HepG2 (cell line): Measurements from ENCODE around the gene CYP26B1.

Experiments used
- CBFB ChIP-seq: sonication (generic); formaldehyde crosslinking; IDR thresholded peaks from 2 replicates; pipeline ENCODE4 v1.4.0; 2020; ENCODE audit warnings: missing genetic modification reagents
- ETS1 ChIP-seq: sonication (generic); formaldehyde crosslinking; IDR thresholded peaks from 2 replicates; pipeline ENCODE4 v1.4.0; 2020; ENCODE audit warnings: missing genetic modification reagents
- HOXA7 ChIP-seq: sonication (generic); formaldehyde crosslinking; IDR thresholded peaks from 2 replicates; pipeline ENCODE4 v1.8.1; 2022; ENCODE audit warnings: mild to moderate bottlenecking, missing genetic modification reagents, moderate library complexity
- MAFK ChIP-seq, 2 experiments: IDR thresholded peaks in 1 of 2; conservative IDR thresholded peaks in 1 of 2; 2 replicates each; pipeline ENCODE4 v1.6.1; 2011; ENCODE audit warnings: improper control_type of control experiment in 2 of 2, low read length in 2 of 2
- RAD21 ChIP-seq: fragments of 450-650 bp; formaldehyde crosslinking; IDR thresholded peaks from 2 replicates; pipeline ENCODE4 v1.5.0; 2020; ENCODE audit warnings: mild to moderate bottlenecking

- TF ChIP-seq HOXA7 (CRISPR knock-in tag), result no peak
- TF ChIP-seq ETS1 (CRISPR knock-in tag), result no peak
- peak; percentile 72 for TF ChIP-seq RAD21 (CRISPR knock-in tag)
- no peak for TF ChIP-seq MAFK (conservative IDR thresholded peaks at IDR 0.05 in 1 of 2, IDR thresholded peaks at IDR 0.05 in 1 of 2; ENCODE audit: low read length in 2 of 2)
- no peak for TF ChIP-seq CBFB (CRISPR knock-in tag)
These were observed 10.1 kb downstream of the CYP26B1 start for GRCh38 chr2:72137498-72138010.
